K562 (cell line): ENCODE results near the gene TXNIP. TPM values are rescaled to one million over a fixed set of nuclear protein-coding genes. Genes with fewer than 3 reads are reported as not detected.
A peak's percentile ranks its signal among the peaks of the same experiment; 100 is the strongest.

Experiments used
- BACH1 ChIP-seq: fragments of 200-800 bp; sonication (Bioruptor generic); IDR thresholded peaks from 2 replicates; pipeline ENCODE4 v1.6.1; 2016; ENCODE audit warnings: missing genetic modification characterization, missing compliant biosample characterization
- E2F6 ChIP-seq, 2 experiments: IDR thresholded peaks; 2 replicates each; pipeline ENCODE4 v1.6.1; 2011; ENCODE audit warnings: borderline replicate concordance in 1 of 2, control low read depth in 1 of 2, low read depth in 1 of 2, low read length in 1 of 2, mild to moderate bottlenecking in 1 of 2, mixed read lengths in 1 of 2, moderate library complexity in 1 of 2; ENCODE audit not compliant: insufficient read depth in 1 of 2, insufficient read length in 1 of 2, poor library complexity in 1 of 2, severe bottlenecking in 1 of 2; ENCODE audit errors: extremely low read depth in 1 of 2
- ELF4 ChIP-seq: fragments of 450-650 bp; formaldehyde crosslinking; IDR thresholded peaks from 2 replicates; pipeline ENCODE4 v1.4.0; 2022; ENCODE audit warnings: missing genetic modification characterization
- HDGF ChIP-seq: fragments of 450-650 bp; IDR thresholded peaks from 2 replicates; pipeline ENCODE4 v1.6.1; 2016
- ILK ChIP-seq: fragments of 450-650 bp; IDR thresholded peaks from 2 replicates; pipeline ENCODE4 v1.6.1; 2016; ENCODE audit warnings: missing genetic modification characterization, low read depth, mild to moderate bottlenecking, missing compliant biosample characterization, moderate library complexity, borderline replicate concordance
- IRF9 ChIP-seq: fragments of 450-650 bp; IDR thresholded peaks from 2 replicates; pipeline ENCODE4 v1.6.1; 2016; ENCODE audit warnings: missing biosample characterization, missing genetic modification characterization
- KDM5B ChIP-seq: fragments of 200-600 bp; sonication (generic); IDR thresholded peaks from 2 replicates; pipeline ENCODE4 v1.6.1; 2012; ENCODE audit warnings: low read depth, mild to moderate bottlenecking, moderate library complexity, low read length, control low read depth, inconsistent platforms; ENCODE audit not compliant: insufficient replicate concordance
- PHB ChIP-seq: fragments of 250-450 bp; sonication (Bioruptor Pico); IDR thresholded peaks from 2 replicates; pipeline ENCODE4 v1.5.0; 2021
- SAP30 ChIP-seq: fragments of 200-600 bp; sonication (generic); IDR thresholded peaks from 2 replicates; pipeline ENCODE4 v1.6.1; 2012; ENCODE audit warnings: borderline replicate concordance, low read depth, mild to moderate bottlenecking, moderate library complexity, low read length, control low read depth, inconsistent platforms; ENCODE audit not compliant: insufficient read depth, poor library complexity, severe bottlenecking
- SMAD2 ChIP-seq: fragments of 150-350 bp; IDR thresholded peaks from 2 replicates; pipeline ENCODE4 v1.6.1; 2014; ENCODE audit warnings: low read depth, mild to moderate bottlenecking, low read length
- SMAD4 ChIP-seq: fragments of 250-450 bp; sonication (Bioruptor Pico); conservative IDR thresholded peaks from 2 replicates; pipeline ENCODE4 v1.8.0; 2021; ENCODE audit warnings: inconsistent platforms, mild to moderate bottlenecking, moderate library complexity
- TAF9B ChIP-seq: fragments of 450-650 bp; IDR thresholded peaks from 2 replicates; pipeline ENCODE4 v1.6.1; 2018; ENCODE audit warnings: mild to moderate bottlenecking; ENCODE audit not compliant: partially characterized antibody
- TBL1XR1 ChIP-seq, 2 experiments: IDR thresholded peaks; 2 replicates each; pipeline ENCODE4 v1.6.1; 2012; ENCODE audit warnings: improper control_type of control experiment in 2 of 2, low read length in 2 of 2, mild to moderate bottlenecking in 1 of 2
- TCF15 ChIP-seq: fragments of 250-450 bp; sonication (Bioruptor Pico); IDR thresholded peaks from 2 replicates; pipeline ENCODE4 v1.8.0; 2022; ENCODE audit warnings: moderate library complexity, mild to moderate bottlenecking, inconsistent platforms
- TSC22D4 ChIP-seq: fragments of 450-650 bp; IDR thresholded peaks from 2 replicates; pipeline ENCODE4 v1.6.1; 2016; ENCODE audit warnings: missing genetic modification characterization, missing biosample characterization, control low read depth
- ZHX1 ChIP-seq: fragments of 150-350 bp; conservative IDR thresholded peaks from 2 replicates; pipeline ENCODE4 v1.6.1; 2014; ENCODE audit warnings: low read length
- ZNF354B ChIP-seq: fragments of 250-450 bp; sonication (Bioruptor Pico); IDR thresholded peaks from 2 replicates; pipeline ENCODE4 v1.4.0; 2020
- ZNF707 ChIP-seq: fragments of 250-450 bp; sonication (Bioruptor Pico); conservative IDR thresholded peaks from 2 replicates; pipeline ENCODE4 v1.8.0; 2022; ENCODE audit warnings: inconsistent platforms, mild to moderate bottlenecking, moderate library complexity
- polyA plus RNA-seq, 8 experiments: library from polyadenylated mRNA; depleted of rRNA in 4 of 8; stranded (reverse) in 5 of 8; unstranded in 3 of 8; fragments of >200 nt; fragmentation: Nextera tagmentation in 2 of 8; fragmentation: Illumina TruSeq in 1 of 8; extraction: Ambion mirVana in 2 of 8; extraction: Trizol in 1 of 8; gene quantifications; 2 replicates each; pipeline versions ENCODE4 v1.2.1 to v1.2.3, GENCODE V29; 2011 to 2014; ENCODE audit warnings: inconsistent platforms in 1 of 8, missing spikeins in 1 of 8
- total RNA-seq, 7 experiments: library from RNA; depleted of rRNA in 6 of 7; stranded (reverse); fragments of >200 nt in 6 of 7; fragmentation: Illumina TruSeq in 2 of 7; extraction: Trizol in 2 of 7; gene quantifications; 2 replicates each; pipeline versions ENCODE4 v1.2.1 to v1.2.3, GENCODE V29; 2011 to 2021; ENCODE audit warnings: low replicate concordance in 1 of 7
- TF ChIP-seq, protein P1 (sequence below), 2 experiments: fragments of 450-650 bp in 1 of 2; sonication (generic) in 1 of 2; formaldehyde crosslinking in 1 of 2; IDR thresholded peaks in 1 of 2; conservative IDR thresholded peaks in 1 of 2; 2 replicates each; pipeline versions ENCODE4 v1.6.1 to v1.8.1; 2016 to 2023; ENCODE audit warnings: mild to moderate bottlenecking in 2 of 2, moderate library complexity in 2 of 2, inconsistent platforms in 1 of 2, missing genetic modification reagents in 1 of 2

The TXNIP gene
- total and polyA plus RNA-seq, 9 of the 15 experiments (the other 6 are each of a cell fraction or from before 2014, with no cell fraction given) = 120 to 499 (median 257) TPM

DNA sequence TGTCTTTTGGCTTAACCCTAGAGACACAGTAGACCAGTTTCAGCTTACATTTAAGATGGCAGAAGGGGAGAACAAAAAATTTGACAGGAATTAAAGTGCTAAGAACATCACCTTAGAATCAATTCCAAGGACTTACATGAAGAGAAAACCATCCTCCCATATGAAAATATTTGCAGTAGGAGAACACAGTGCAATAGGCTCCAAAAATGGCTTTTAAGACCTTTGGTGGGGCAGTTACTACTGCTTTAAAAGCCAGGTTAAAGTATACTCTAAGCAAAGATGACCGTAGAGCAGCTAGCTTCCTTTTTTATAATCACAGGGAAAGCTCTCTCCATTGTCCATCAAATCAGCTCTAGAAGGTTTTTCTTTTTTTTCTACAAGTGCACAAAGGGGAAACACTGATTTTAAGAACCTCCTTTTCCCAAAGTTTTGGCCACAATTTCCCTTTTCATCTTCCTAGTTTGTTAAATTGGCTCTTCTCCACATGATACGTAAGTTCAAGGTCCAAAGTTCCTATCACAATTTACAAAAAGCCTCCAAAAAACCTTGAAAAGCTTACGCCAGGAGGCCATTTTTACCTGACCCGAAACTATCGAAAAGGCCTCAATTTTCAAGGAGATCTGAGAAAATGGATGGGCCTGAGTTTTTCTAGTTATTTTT is 3.3 kb downstream of the TXNIP start (continued):
- TF ChIP-seq SMAD4 (CRISPR knock-in tag) (no peak), SMAD2 (no peak), IRF9 (no peak), TCF15 (CRISPR knock-in tag) (no peak), TSC22D4 (tag) (no peak), BACH1 (tag) (no peak), TAF9B (no peak), ELF4 (CRISPR knock-in tag) (peak; percentile 3; the same call in 1 of the 2 replicates), KDM5B (no peak), ZNF707 (no peak), ZNF354B (no peak), PHB (CRISPR knock-in tag) (no peak), ILK (tag) (no peak), SAP30 (no peak), E2F6 (IDR thresholded peaks at IDR 0.05; ENCODE audit: borderline replicate concordance in 1 of 2, extremely low read depth in 1 of 2, insufficient read depth in 1 of 2, insufficient read length in 1 of 2, low read depth in 1 of 2, low read length in 1 of 2, poor library complexity in 1 of 2, severe bottlenecking in 1 of 2) (no peak), ZHX1 (no peak), TBL1XR1 (IDR thresholded peaks at IDR 0.05; ENCODE audit: low read length in 2 of 2) (0 out of 4 replicates have a peak, but pooled peaks of 1 of the 2 experiments have one; percentile 6), HDGF (no peak)
- TF ChIP-seq, protein P1, sequence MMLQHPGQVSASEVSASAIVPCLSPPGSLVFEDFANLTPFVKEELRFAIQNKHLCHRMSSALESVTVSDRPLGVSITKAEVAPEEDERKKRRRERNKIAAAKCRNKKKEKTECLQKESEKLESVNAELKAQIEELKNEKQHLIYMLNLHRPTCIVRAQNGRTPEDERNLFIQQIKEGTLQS (IDR thresholded peaks at IDR 0.05) = no peak
- TF ChIP-seq, protein P1 (CRISPR knock-in tag; conservative IDR thresholded peaks at IDR 0.05) = no peak
